ENCODE data around the gene CFB. TPM values are rescaled to one million over a fixed set of nuclear protein-coding genes. Genes with fewer than 3 reads are reported as not detected.

CFB gene
- total and polyA plus RNA-seq, 9 of the 15 experiments (the other 6 are each of a cell fraction or from before 2014, with no cell fraction given), result 0.08 to 0.91 (median 0.22) TPM; not detected in 4

DNA sequence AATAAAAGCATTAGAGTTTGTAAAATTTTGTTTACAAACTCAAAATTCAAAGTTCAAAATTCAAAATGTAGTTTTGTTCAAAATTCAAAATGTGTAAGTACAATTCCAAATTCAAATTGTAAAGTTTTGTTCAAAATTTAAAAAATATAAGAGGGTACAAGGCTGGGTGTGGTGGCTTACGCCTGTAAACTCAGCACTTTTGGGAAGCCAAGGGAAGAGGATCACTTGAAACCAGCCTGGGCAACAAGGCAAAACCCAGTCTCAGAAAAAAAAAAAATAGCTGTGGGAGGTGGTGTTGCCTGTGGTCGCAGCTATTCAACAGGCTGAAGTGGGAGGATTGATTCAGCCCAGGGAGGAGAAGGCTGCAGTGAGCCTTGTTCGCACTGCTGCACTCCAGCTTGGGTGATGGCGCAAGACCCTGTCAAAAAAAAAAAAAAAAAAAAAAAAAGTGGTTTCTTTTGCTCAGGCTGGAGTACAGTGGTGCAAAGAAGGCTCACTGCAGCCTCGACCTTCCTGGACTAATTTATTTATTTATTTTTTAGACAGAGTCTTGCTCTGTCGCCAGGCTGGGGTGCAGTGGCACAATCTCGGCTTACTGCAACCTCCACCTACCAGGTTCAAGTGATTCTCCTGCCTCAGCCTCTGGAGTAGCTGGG, 38.6 kb upstream of the CFB start (continued):
- TF ChIP-seq, protein P1, sequence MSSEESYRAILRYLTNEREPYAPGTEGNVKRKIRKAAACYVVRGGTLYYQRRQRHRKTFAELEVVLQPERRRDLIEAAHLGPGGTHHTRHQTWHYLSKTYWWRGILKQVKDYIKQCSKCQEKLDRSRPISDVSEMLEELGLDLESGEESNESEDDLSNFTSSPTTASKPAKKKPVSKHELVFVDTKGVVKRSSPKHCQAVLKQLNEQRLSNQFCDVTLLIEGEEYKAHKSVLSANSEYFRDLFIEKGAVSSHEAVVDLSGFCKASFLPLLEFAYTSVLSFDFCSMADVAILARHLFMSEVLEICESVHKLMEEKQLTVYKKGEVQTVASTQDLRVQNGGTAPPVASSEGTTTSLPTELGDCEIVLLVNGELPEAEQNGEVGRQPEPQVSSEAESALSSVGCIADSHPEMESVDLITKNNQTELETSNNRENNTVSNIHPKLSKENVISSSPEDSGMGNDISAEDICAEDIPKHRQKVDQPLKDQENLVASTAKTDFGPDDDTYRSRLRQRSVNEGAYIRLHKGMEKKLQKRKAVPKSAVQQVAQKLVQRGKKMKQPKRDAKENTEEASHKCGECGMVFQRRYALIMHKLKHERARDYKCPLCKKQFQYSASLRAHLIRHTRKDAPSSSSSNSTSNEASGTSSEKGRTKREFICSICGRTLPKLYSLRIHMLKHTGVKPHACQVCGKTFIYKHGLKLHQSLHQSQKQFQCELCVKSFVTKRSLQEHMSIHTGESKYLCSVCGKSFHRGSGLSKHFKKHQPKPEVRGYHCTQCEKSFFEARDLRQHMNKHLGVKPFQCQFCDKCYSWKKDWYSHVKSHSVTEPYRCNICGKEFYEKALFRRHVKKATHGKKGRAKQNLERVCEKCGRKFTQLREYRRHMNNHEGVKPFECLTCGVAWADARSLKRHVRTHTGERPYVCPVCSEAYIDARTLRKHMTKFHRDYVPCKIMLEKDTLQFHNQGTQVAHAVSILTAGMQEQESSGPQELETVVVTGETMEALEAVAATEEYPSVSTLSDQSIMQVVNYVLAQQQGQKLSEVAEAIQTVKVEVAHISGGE (CRISPR knock-in tag; IDR thresholded peaks at IDR 0.05), result no peak
- TF ChIP-seq, protein P2, sequence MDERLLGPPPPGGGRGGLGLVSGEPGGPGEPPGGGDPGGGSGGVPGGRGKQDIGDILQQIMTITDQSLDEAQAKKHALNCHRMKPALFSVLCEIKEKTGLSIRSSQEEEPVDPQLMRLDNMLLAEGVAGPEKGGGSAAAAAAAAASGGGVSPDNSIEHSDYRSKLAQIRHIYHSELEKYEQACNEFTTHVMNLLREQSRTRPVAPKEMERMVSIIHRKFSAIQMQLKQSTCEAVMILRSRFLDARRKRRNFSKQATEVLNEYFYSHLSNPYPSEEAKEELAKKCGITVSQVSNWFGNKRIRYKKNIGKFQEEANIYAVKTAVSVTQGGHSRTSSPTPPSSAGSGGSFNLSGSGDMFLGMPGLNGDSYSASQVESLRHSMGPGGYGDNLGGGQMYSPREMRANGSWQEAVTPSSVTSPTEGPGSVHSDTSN (CRISPR knock-in tag; IDR thresholded peaks at IDR 0.05; ENCODE audit: low read depth), result no peak
- TF ChIP-seq, protein P2 (tag; conservative IDR thresholded peaks at IDR 0.05; ENCODE audit: low read depth), result no peak
- TF ChIP-seq, protein P3, sequence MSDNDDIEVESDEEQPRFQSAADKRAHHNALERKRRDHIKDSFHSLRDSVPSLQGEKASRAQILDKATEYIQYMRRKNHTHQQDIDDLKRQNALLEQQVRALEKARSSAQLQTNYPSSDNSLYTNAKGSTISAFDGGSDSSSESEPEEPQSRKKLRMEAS (CRISPR knock-in tag; IDR thresholded peaks at IDR 0.05), result no peak
- peak; percentile 96 for TF ChIP-seq ZNF384 (IDR thresholded peaks at IDR 0.05; ENCODE audit: low read depth, low read length)
- TF ChIP-seq CEBPB (tag; IDR thresholded peaks at IDR 0.05), result peak; percentile 97
- TF ChIP-seq NONO (IDR thresholded peaks at IDR 0.05; ENCODE audit: low read depth in 2 of 2, low read length in 1 of 2), result no peak
- TF ChIP-seq SAFB2 (IDR thresholded peaks at IDR 0.05; ENCODE audit: borderline replicate concordance, low read depth, low read length, severe bottlenecking), result no peak
- no peak for TF ChIP-seq ZNF133 (CRISPR knock-in tag; IDR thresholded peaks at IDR 0.05)
- TF ChIP-seq, protein P4, sequence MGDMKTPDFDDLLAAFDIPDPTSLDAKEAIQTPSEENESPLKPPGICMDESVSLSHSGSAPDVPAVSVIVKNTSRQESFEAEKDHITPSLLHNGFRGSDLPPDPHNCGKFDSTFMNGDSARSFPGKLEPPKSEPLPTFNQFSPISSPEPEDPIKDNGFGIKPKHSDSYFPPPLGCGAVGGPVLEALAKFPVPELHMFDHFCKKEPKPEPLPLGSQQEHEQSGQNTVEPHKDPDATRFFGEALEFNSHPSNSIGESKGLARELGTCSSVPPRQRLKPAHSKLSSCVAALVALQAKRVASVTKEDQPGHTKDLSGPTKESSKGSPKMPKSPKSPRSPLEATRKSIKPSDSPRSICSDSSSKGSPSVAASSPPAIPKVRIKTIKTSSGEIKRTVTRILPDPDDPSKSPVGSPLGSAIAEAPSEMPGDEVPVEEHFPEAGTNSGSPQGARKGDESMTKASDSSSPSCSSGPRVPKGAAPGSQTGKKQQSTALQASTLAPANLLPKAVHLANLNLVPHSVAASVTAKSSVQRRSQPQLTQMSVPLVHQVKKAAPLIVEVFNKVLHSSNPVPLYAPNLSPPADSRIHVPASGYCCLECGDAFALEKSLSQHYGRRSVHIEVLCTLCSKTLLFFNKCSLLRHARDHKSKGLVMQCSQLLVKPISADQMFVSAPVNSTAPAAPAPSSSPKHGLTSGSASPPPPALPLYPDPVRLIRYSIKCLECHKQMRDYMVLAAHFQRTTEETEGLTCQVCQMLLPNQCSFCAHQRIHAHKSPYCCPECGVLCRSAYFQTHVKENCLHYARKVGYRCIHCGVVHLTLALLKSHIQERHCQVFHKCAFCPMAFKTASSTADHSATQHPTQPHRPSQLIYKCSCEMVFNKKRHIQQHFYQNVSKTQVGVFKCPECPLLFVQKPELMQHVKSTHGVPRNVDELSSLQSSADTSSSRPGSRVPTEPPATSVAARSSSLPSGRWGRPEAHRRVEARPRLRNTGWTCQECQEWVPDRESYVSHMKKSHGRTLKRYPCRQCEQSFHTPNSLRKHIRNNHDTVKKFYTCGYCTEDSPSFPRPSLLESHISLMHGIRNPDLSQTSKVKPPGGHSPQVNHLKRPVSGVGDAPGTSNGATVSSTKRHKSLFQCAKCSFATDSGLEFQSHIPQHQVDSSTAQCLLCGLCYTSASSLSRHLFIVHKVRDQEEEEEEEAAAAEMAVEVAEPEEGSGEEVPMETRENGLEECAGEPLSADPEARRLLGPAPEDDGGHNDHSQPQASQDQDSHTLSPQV (IDR thresholded peaks at IDR 0.05), result no peak
